Measurements from ENCODE around the gene BCL2L2. TPM values are rescaled to one million over a fixed set of nuclear protein-coding genes. Genes with fewer than 3 reads are reported as not detected.

The BCL2L2 gene
- total and polyA plus RNA-seq, 10 of the 15 experiments (the other 5 are each of a cell fraction or from before 2014, with no cell fraction given) = 1.4 to 14.7 (median 7.1) TPM

DNA sequence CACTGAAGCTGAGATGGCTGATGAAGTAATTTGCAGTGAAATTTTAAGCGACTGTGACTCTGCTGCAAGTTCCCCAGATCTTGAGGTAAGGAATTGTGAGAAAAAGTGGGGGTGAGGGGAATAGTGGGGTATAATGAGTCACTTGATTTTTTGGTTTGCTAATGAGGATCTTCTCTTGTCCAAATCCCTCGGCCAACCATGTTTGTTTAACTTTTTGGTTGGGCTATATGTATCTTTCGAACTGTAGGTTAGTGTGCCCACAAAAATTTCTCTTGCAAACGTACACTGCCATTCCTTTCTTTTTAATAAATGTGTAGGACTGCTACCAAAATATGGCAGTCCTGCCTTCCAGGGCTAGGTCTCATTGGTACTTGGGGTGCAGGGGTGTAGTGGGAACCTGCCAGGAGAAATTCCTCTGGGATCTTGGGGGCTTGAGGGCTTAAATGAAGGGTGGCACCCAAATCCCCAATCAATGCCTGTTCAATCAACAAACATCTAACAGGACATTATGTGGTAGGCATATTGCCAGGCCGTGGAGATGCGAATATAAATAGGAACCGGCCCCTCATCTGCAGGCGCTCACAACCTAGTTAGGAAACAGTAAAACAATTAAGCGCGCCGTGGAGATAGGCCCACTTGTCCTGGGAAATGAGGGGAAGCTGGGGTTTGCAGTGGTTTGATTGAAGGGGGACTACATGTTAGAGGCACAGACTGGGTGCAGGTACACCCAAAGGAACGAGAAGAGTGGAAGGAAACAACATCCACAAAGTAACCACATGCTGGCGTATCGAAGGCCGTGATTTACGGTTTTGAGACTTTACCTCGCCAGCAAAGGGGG is 13.3 kb downstream of the BCL2L2 start (continued):
- TF ChIP-seq, protein P1, sequence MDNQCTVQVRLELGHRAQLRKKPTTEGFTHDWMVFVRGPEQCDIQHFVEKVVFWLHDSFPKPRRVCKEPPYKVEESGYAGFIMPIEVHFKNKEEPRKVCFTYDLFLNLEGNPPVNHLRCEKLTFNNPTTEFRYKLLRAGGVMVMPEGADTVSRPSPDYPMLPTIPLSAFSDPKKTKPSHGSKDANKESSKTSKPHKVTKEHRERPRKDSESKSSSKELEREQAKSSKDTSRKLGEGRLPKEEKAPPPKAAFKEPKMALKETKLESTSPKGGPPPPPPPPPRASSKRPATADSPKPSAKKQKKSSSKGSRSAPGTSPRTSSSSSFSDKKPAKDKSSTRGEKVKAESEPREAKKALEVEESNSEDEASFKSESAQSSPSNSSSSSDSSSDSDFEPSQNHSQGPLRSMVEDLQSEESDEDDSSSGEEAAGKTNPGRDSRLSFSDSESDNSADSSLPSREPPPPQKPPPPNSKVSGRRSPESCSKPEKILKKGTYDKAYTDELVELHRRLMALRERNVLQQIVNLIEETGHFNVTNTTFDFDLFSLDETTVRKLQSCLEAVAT (IDR thresholded peaks at IDR 0.05) = peak; percentile 99
- TF ChIP-seq, protein P2, sequence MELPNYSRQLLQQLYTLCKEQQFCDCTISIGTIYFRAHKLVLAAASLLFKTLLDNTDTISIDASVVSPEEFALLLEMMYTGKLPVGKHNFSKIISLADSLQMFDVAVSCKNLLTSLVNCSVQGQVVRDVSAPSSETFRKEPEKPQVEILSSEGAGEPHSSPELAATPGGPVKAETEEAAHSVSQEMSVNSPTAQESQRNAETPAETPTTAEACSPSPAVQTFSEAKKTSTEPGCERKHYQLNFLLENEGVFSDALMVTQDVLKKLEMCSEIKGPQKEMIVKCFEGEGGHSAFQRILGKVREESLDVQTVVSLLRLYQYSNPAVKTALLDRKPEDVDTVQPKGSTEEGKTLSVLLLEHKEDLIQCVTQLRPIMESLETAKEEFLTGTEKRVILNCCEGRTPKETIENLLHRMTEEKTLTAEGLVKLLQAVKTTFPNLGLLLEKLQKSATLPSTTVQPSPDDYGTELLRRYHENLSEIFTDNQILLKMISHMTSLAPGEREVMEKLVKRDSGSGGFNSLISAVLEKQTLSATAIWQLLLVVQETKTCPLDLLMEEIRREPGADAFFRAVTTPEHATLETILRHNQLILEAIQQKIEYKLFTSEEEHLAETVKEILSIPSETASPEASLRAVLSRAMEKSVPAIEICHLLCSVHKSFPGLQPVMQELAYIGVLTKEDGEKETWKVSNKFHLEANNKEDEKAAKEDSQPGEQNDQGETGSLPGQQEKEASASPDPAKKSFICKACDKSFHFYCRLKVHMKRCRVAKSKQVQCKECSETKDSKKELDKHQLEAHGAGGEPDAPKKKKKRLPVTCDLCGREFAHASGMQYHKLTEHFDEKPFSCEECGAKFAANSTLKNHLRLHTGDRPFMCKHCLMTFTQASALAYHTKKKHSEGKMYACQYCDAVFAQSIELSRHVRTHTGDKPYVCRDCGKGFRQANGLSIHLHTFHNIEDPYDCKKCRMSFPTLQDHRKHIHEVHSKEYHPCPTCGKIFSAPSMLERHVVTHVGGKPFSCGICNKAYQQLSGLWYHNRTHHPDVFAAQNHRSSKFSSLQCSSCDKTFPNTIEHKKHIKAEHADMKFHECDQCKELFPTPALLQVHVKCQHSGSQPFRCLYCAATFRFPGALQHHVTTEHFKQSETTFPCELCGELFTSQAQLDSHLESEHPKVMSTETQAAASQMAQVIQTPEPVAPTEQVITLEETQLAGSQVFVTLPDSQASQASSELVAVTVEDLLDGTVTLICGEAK (IDR thresholded peaks at IDR 0.05; ENCODE audit: borderline replicate concordance) = peak; percentile 4; the same call in 1 of the 2 replicates

Measured in GM12878 (cell line).